WTC11 (cell line): ENCODE data around the gene ADGRB3. TPM values are rescaled to one million over a fixed set of nuclear protein-coding genes. Genes with fewer than 3 reads are reported as not detected.

Experiments used
- ATAC-seq: fragments of 200-7000 bp; cut with Tn5 transposase; 2 replicates; pipeline ENCODE4 v1.10.0; 2021; ENCODE audit warnings: mild to moderate bottlenecking, moderate library complexity
- CTCF ChIA-PET: fragments of 300-600 bp; sonication (Branson Sonifier 250); formaldehyde crosslinking; loops from one replicate; lab custom pipeline; 2021; ENCODE audit warnings: antibody characterized with exemption; lab: Charles Lee
- POLR2A ChIA-PET: fragments of 350-600 bp; sonication (Branson Sonifier 250); formaldehyde crosslinking; loops from one replicate; lab custom pipeline; 2021; ENCODE audit warnings: antibody characterized with exemption; lab: Charles Lee
- DNase-seq: peaks from one replicate; pipeline ENCODE4 v3.0.0; 2021; ENCODE audit warnings: low spot score
- H3K27ac Mint-ChIP-seq: 2 replicates; pipeline ENCODE4 v1.8.0; 2021; ENCODE audit warnings: mixed read lengths
- H3K27me3 Mint-ChIP-seq: 2 replicates; pipeline ENCODE4 v1.8.0; 2021; ENCODE audit warnings: low read depth, mild to moderate bottlenecking, moderate library complexity, mixed read lengths
- H3K36me3 Mint-ChIP-seq: 2 replicates; pipeline ENCODE4 v1.8.0; 2021; ENCODE audit warnings: mixed read lengths
- H3K4me1 Mint-ChIP-seq: 2 replicates; pipeline ENCODE4 v1.8.0; 2022; ENCODE audit warnings: mixed read lengths
- H3K4me3 Mint-ChIP-seq: 2 replicates; pipeline ENCODE4 v1.8.0; 2021; ENCODE audit warnings: mild to moderate bottlenecking, moderate library complexity, mixed read lengths
- H3K9me3 Mint-ChIP-seq: 2 replicates; pipeline ENCODE4 v1.8.0; 2021; ENCODE audit warnings: mixed read lengths
- CDX4 ChIP-seq: fragments of 250-450 bp; sonication (Bioruptor Pico); IDR thresholded peaks from 2 replicates; pipeline ENCODE4 v1.9.0; 2021; ENCODE audit warnings: moderate library complexity, mild to moderate bottlenecking, inconsistent platforms, borderline replicate concordance
- ELF4 ChIP-seq: sonication (generic); formaldehyde crosslinking; IDR thresholded peaks from 2 replicates; pipeline ENCODE4 v1.8.1; 2022; ENCODE audit warnings: low read depth, mild to moderate bottlenecking, moderate library complexity, missing genetic modification reagents
- FOXK1 ChIP-seq: sonication (generic); formaldehyde crosslinking; IDR thresholded peaks from 2 replicates; pipeline ENCODE4 v1.8.0; 2022; ENCODE audit warnings: mild to moderate bottlenecking, moderate library complexity, missing genetic modification reagents
- FOXP1 ChIP-seq: sonication (generic); formaldehyde crosslinking; IDR thresholded peaks from 2 replicates; pipeline ENCODE4 v1.8.0; 2022; ENCODE audit warnings: missing genetic modification reagents, mild to moderate bottlenecking, moderate library complexity, borderline replicate concordance
- JAZF1 ChIP-seq: fragments of 250-450 bp; sonication (Bioruptor Pico); IDR thresholded peaks from 2 replicates; pipeline ENCODE4 v1.9.0; 2021; ENCODE audit warnings: moderate library complexity, mild to moderate bottlenecking, inconsistent platforms
- JUN ChIP-seq: sonication (generic); formaldehyde crosslinking; IDR thresholded peaks from 2 replicates; pipeline ENCODE4 v1.8.0; 2023; ENCODE audit warnings: mild to moderate bottlenecking, missing genetic modification reagents
- MAX ChIP-seq: sonication (generic); formaldehyde crosslinking; IDR thresholded peaks from 2 replicates; pipeline ENCODE4 v1.8.0; 2022; ENCODE audit warnings: mild to moderate bottlenecking, missing genetic modification reagents
- NFYB ChIP-seq: sonication (generic); formaldehyde crosslinking; conservative IDR thresholded peaks from 2 replicates; pipeline ENCODE4 v1.8.0; 2022; ENCODE audit warnings: low read depth, missing genetic modification reagents
- NR1H2 ChIP-seq: sonication (generic); formaldehyde crosslinking; IDR thresholded peaks from 2 replicates; pipeline ENCODE4 v1.9.0; 2021; ENCODE audit warnings: mild to moderate bottlenecking, moderate library complexity, missing genetic modification reagents
- OVOL2 ChIP-seq: fragments of 250-450 bp; sonication (Bioruptor Pico); IDR thresholded peaks from 2 replicates; pipeline ENCODE4 v1.9.0; 2021; ENCODE audit warnings: mild to moderate bottlenecking, borderline replicate concordance
- RORB ChIP-seq: fragments of 250-450 bp; sonication (Bioruptor Pico); IDR thresholded peaks from 2 replicates; pipeline ENCODE4 v1.9.0; 2021; ENCODE audit warnings: mild to moderate bottlenecking
- SP1 ChIP-seq: sonication (generic); formaldehyde crosslinking; conservative IDR thresholded peaks from 2 replicates; pipeline ENCODE4 v1.8.1; 2022; ENCODE audit warnings: missing genetic modification reagents
- ZNF121 ChIP-seq: sonication (generic); formaldehyde crosslinking; IDR thresholded peaks from 2 replicates; pipeline ENCODE4 v1.8.0; 2023; ENCODE audit warnings: missing genetic modification reagents
- ZNF219 ChIP-seq: sonication (generic); formaldehyde crosslinking; IDR thresholded peaks from 2 replicates; pipeline ENCODE4 v1.8.0; 2023; ENCODE audit warnings: missing genetic modification reagents, mild to moderate bottlenecking, borderline replicate concordance
- ZNF317 ChIP-seq: sonication (generic); formaldehyde crosslinking; IDR thresholded peaks from 2 replicates; pipeline ENCODE4 v1.8.1; 2023; ENCODE audit warnings: low read depth, mild to moderate bottlenecking, moderate library complexity, missing genetic modification reagents, borderline replicate concordance
- ZNF416 ChIP-seq: fragments of 250-450 bp; sonication (Bioruptor Pico); IDR thresholded peaks from 2 replicates; pipeline ENCODE4 v1.9.0; 2021; ENCODE audit warnings: mild to moderate bottlenecking, inconsistent platforms
- ZNF423 ChIP-seq: fragments of 250-450 bp; sonication (Bioruptor Pico); IDR thresholded peaks from 2 replicates; pipeline ENCODE4 v2.1.2; 2022; ENCODE audit warnings: mild to moderate bottlenecking, moderate library complexity
- ZNF512 ChIP-seq: sonication (generic); formaldehyde crosslinking; IDR thresholded peaks from 2 replicates; pipeline ENCODE4 v1.8.1; 2022; ENCODE audit warnings: missing genetic modification reagents, borderline replicate concordance
- total RNA-seq: library from RNA; stranded (reverse); gene quantifications from 3 replicates; pipeline ENCODE4 v1.2.3, GENCODE V29; 2021
- TF ChIP-seq, protein P1 (sequence below): sonication (generic); formaldehyde crosslinking; IDR thresholded peaks from 2 replicates; pipeline ENCODE4 v1.8.0; 2022; ENCODE audit warnings: mild to moderate bottlenecking, missing genetic modification reagents
- TF ChIP-seq, protein P2 (sequence below): sonication (generic); formaldehyde crosslinking; IDR thresholded peaks from 2 replicates; pipeline ENCODE4 v1.8.1; 2023; ENCODE audit warnings: mild to moderate bottlenecking, moderate library complexity, missing genetic modification reagents
- TF ChIP-seq, protein P3 (sequence below): sonication (generic); formaldehyde crosslinking; IDR thresholded peaks from 2 replicates; pipeline ENCODE4 v1.8.0; 2023; ENCODE audit warnings: missing genetic modification reagents

Gene ADGRB3
- total RNA-seq, 1 experiment from 2014 or later: 1.9 TPM

DNA sequence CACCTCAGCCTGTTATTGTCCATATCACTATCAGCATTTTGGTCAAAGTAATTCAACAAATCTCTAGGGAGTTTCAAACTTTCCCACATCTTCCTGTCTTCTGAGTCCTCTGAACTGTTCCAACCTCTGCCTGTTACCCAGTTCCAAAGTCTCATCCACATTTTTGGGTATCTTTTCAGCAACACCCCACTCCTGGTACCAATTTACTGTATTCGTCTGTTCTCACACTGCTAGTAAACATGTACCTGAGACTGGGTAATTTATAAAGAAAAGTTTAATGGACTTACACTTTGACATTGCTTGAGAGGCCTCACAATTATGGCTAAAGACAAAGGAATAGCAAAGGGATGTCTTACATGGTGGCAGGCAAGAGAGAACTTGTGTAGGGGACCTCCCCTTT, 224.2 kb downstream of the ADGRB3 start (continued):
- TF ChIP-seq OVOL2 (CRISPR knock-in tag): no peak

DNA sequence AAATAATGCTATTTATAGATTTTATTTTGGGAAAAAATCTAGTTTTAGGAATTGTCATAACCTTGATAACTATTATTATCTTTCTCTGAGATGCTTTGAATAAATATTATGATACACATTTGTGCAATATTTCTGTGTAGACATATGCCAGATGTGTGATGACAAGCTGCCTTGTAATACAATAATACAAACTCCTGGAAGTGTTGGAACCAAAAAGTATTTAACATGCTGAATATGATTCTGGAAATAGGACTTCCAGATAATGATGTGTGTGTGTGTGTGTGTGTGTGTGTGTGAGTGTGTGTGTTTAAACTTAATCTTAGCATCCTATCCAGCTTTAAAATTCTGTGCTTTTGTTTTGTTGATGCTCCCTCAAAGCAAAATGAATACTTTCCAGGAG, 233.6 kb downstream of the ADGRB3 start:
- Mint-ChIP-seq H3K9me3 (peaks cover 31% of the 10 kb centered on the region), H3K36me3 (peaks cover 28% of the 10 kb centered on the region), H3K4me1 (no peaks in the 10 kb centered on the region), H3K4me3 (no peak overlapping the region), H3K27ac (no peak overlapping the region), H3K27me3 (no peaks in the 10 kb centered on the region)
- TF ChIP-seq ZNF423 (CRISPR knock-in tag) (no peak), ZNF416 (CRISPR knock-in tag) (no peak), OVOL2 (CRISPR knock-in tag) (no peak), RORB (no peak), FOXP1 (CRISPR knock-in tag) (no peak), NFYB (CRISPR knock-in tag) (no peak), JAZF1 (no peak), FOXK1 (CRISPR knock-in tag) (no peak), SP1 (CRISPR knock-in tag) (no peak)
- TF ChIP-seq, protein P1, sequence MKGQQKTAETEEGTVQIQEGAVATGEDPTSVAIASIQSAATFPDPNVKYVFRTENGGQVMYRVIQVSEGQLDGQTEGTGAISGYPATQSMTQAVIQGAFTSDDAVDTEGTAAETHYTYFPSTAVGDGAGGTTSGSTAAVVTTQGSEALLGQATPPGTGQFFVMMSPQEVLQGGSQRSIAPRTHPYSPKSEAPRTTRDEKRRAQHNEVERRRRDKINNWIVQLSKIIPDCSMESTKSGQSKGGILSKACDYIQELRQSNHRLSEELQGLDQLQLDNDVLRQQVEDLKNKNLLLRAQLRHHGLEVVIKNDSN (CRISPR knock-in tag): no peak
- TF ChIP-seq, protein P2, sequence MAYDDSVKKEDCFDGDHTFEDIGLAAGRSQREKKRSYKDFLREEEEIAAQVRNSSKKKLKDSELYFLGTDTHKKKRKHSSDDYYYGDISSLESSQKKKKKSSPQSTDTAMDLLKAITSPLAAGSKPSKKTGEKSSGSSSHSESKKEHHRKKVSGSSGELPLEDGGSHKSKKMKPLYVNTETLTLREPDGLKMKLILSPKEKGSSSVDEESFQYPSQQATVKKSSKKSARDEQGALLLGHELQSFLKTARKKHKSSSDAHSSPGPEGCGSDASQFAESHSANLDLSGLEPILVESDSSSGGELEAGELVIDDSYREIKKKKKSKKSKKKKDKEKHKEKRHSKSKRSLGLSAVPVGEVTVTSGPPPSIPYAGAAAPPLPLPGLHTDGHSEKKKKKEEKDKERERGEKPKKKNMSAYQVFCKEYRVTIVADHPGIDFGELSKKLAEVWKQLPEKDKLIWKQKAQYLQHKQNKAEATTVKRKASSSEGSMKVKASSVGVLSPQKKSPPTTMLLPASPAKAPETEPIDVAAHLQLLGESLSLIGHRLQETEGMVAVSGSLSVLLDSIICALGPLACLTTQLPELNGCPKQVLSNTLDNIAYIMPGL (CRISPR knock-in tag): no peak
- DNase-seq (no peak), ATAC-seq (no peak)
- POLR2A ChIA-PET: no interaction called here
- CTCF ChIA-PET: no interaction called here

- H3K27ac Mint-ChIP-seq: no peak overlapping the region
- ChIA-PET POLR2A (no interaction called here), CTCF (no interaction called here)
- H3K9me3 Mint-ChIP-seq: peaks cover 1% of the 10 kb centered on the region
- no peak for ATAC-seq
- H3K4me3 Mint-ChIP-seq: no peak overlapping the region
- no peaks in the 10 kb centered on the region for H3K27me3 Mint-ChIP-seq
- H3K36me3 Mint-ChIP-seq: peaks cover under 1% of the 10 kb centered on the region
- no peak for TF ChIP-seq RORB
- TF ChIP-seq FOXP1 (CRISPR knock-in tag): no peak
- no peak for TF ChIP-seq NR1H2 (CRISPR knock-in tag)
- no peak for TF ChIP-seq ZNF416 (CRISPR knock-in tag)
- no peak for TF ChIP-seq MAX
- TF ChIP-seq ZNF317 (CRISPR knock-in tag): no peak
- TF ChIP-seq CDX4 (CRISPR knock-in tag): no peak
- TF ChIP-seq ZNF121: no peak
- TF ChIP-seq ZNF219: no peak
- TF ChIP-seq ELF4 (CRISPR knock-in tag): no peak
- TF ChIP-seq, protein P3, sequence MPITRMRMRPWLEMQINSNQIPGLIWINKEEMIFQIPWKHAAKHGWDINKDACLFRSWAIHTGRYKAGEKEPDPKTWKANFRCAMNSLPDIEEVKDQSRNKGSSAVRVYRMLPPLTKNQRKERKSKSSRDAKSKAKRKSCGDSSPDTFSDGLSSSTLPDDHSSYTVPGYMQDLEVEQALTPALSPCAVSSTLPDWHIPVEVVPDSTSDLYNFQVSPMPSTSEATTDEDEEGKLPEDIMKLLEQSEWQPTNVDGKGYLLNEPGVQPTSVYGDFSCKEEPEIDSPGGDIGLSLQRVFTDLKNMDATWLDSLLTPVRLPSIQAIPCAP: no peak
- TF ChIP-seq JUN (CRISPR knock-in tag): no peak
- no peak for TF ChIP-seq ZNF512 (CRISPR knock-in tag)
- TF ChIP-seq, all 79 proteins: peak for 0
- no peak for DNase-seq
- no peaks in the 10 kb centered on the region for H3K4me1 Mint-ChIP-seq
Observed at GRCh38 chr6:68873236-68873635, 238.2 kb downstream of the ADGRB3 start.
